IMR-90 (cell line): ENCODE results near the gene METTL23. TPM values are rescaled to one million over a fixed set of nuclear protein-coding genes. Genes with fewer than 3 reads are reported as not detected.
A peak's percentile ranks its signal among the peaks of the same experiment; 100 is the strongest.

Experiments
- ATAC-seq: fragments of 200-7000 bp; cut with Tn5 transposase; 2 replicates; pipeline ENCODE4 v1.9.1; 2020; ENCODE audit warnings: low read depth, mild to moderate bottlenecking, moderate library complexity
- BruUV-seq: library from RNA; stranded (reverse); fragments of 400-500 nt; replicated peaks from 2 replicates; lab custom pipeline; 2021; lab: Mats Ljungman, UMichigan
- CTCF ChIA-PET: fragments of 300-600 bp; formaldehyde crosslinking; extraction: SDS; loops from one replicate; lab custom pipeline; 2021; ENCODE audit warnings: antibody characterized with exemption; lab: Yijun Ruan, JAX
- POLR2A ChIA-PET: fragments of 300-600 bp; sonication (Branson Sonifier 250); formaldehyde crosslinking; loops from one replicate; lab custom pipeline; 2022; ENCODE audit warnings: antibody characterized with exemption; ENCODE audit not compliant: unreplicated experiment; lab: Charles Lee
- DNase-seq: peaks from one replicate; pipeline ENCODE4 v3.0.0; 2013
- H2AFZ ChIP-seq: replicated peaks from 2 replicates; pipeline ENCODE3; 2013; ENCODE audit warnings: low read length, mild to moderate bottlenecking; ENCODE audit not compliant: poor library complexity
- H2AK5ac ChIP-seq: 2 replicates; pipeline ENCODE4 v1.6.1; 2013; ENCODE audit warnings: low read depth, low read length, inconsistent platforms
- H2AK9ac ChIP-seq: replicated peaks from 2 replicates; pipeline ENCODE3; 2013; ENCODE audit warnings: mild to moderate bottlenecking, low read depth, low read length, moderate library complexity; ENCODE audit not compliant: poor library complexity
- H2BK120ac ChIP-seq: 2 replicates; pipeline ENCODE4 v1.6.1; 2013; ENCODE audit warnings: low read depth, low read length, inconsistent platforms
- H2BK15ac ChIP-seq: 3 replicates; pipeline ENCODE4 v1.6.1; 2013; ENCODE audit warnings: low read depth, low read length, inconsistent platforms
- H2BK20ac ChIP-seq: 2 replicates; pipeline ENCODE4 v1.6.1; 2013; ENCODE audit warnings: low read depth, mild to moderate bottlenecking, inconsistent platforms, low read length, moderate library complexity
- H2BK5ac ChIP-seq: 2 replicates; pipeline ENCODE4 v1.6.1; 2013; ENCODE audit warnings: mild to moderate bottlenecking, low read depth, low read length, inconsistent platforms; ENCODE audit not compliant: poor library complexity, severe bottlenecking
- H3K14ac ChIP-seq: replicated peaks from 2 replicates; pipeline ENCODE4 v1.6.1; 2013; ENCODE audit warnings: low read depth, low read length, inconsistent platforms
- H3K18ac ChIP-seq: 2 replicates; pipeline ENCODE4 v1.6.1; 2013; ENCODE audit warnings: low read depth, low read length, control low read depth
- H3K23ac ChIP-seq: 2 replicates; pipeline ENCODE4 v1.6.1; 2013; ENCODE audit warnings: low read depth, low read length, inconsistent platforms
- H3K27ac ChIP-seq: 2 replicates; pipeline ENCODE4 v1.5.1; 2013; ENCODE audit warnings: mild to moderate bottlenecking, control low read depth, low read length; ENCODE audit not compliant: insufficient read depth
- H3K27me3 ChIP-seq: 2 replicates; pipeline ENCODE4 v1.6.1; 2013; ENCODE audit warnings: low read length; ENCODE audit not compliant: control insufficient read depth, insufficient read depth
- H3K36me3 ChIP-seq: 2 replicates; pipeline ENCODE4 v1.6.1; 2013; ENCODE audit warnings: low read length, mixed read lengths; ENCODE audit not compliant: control insufficient read depth, insufficient read depth
- H3K4ac ChIP-seq: 2 replicates; pipeline ENCODE4 v1.6.1; 2013; ENCODE audit warnings: low read depth, low read length, inconsistent platforms
- H3K4me1 ChIP-seq: 2 replicates; pipeline ENCODE4 v1.6.1; 2013; ENCODE audit warnings: low read length, mixed read lengths; ENCODE audit not compliant: control insufficient read depth, insufficient read depth
- H3K4me2 ChIP-seq: 2 replicates; pipeline ENCODE4 v1.6.1; 2013; ENCODE audit warnings: low read depth, mild to moderate bottlenecking, control low read depth, low read length, moderate library complexity
- H3K4me3 ChIP-seq: 2 replicates; pipeline ENCODE4 v1.5.1; 2013; ENCODE audit warnings: low read depth, mild to moderate bottlenecking, control low read depth, low read length, moderate library complexity; ENCODE audit not compliant: insufficient read depth
- H3K56ac ChIP-seq: 2 replicates; pipeline ENCODE4 v1.6.1; 2013; ENCODE audit warnings: low read length, inconsistent platforms; ENCODE audit not compliant: insufficient read depth; ENCODE audit errors: extremely low read depth
- H3K79me1 ChIP-seq, 2 experiments: 2 replicates each; pipeline ENCODE4 v1.6.1; 2013; ENCODE audit warnings: low read length in 2 of 2, inconsistent platforms in 1 of 2, low read depth in 1 of 2
- H3K9ac ChIP-seq: 2 replicates; pipeline ENCODE4 v1.6.1; 2013; ENCODE audit warnings: low read depth, low read length, control low read depth
- H3K9me1 ChIP-seq: 2 replicates; pipeline ENCODE4 v1.6.1; 2013; ENCODE audit warnings: low read length, inconsistent platforms; ENCODE audit not compliant: insufficient read depth
- H3K9me3 ChIP-seq: 2 replicates; pipeline ENCODE4 v1.6.1; 2013; ENCODE audit warnings: low read length; ENCODE audit not compliant: control insufficient read depth, insufficient read depth
- H4K20me1 ChIP-seq: 2 replicates; pipeline ENCODE4 v1.6.1; 2013; ENCODE audit warnings: low read length, inconsistent platforms; ENCODE audit not compliant: insufficient read depth
- H4K5ac ChIP-seq: 2 replicates; pipeline ENCODE4 v1.6.1; 2013; ENCODE audit warnings: mild to moderate bottlenecking, low read depth, low read length, control low read depth
- H4K8ac ChIP-seq, 2 experiments: 2 replicates each; pipeline ENCODE4 v1.6.1; 2013; ENCODE audit warnings: low read depth in 2 of 2, low read length in 2 of 2, control low read depth in 1 of 2, inconsistent platforms in 1 of 2
- H4K91ac ChIP-seq: 2 replicates; pipeline ENCODE4 v1.6.1; 2013; ENCODE audit warnings: low read depth, low read length, inconsistent platforms; ENCODE audit not compliant: insufficient read depth
- CHD1 ChIP-seq: IDR thresholded peaks from 2 replicates; pipeline ENCODE4 v1.6.1; 2012; ENCODE audit warnings: low read depth, low read length, improper control_type of control experiment
- MAFK ChIP-seq: IDR thresholded peaks from 2 replicates; pipeline ENCODE4 v1.6.1; 2012; ENCODE audit warnings: low read depth, low read length, improper control_type of control experiment
- WGBS, 2 experiments: methylation state at CpG; one replicate each; pipeline versions ENCODE4 v1.1.5 to v1.1.7; 2013; ENCODE audit warnings: missing lambda C conversion rate in 2 of 2; ENCODE audit not compliant: insufficient read length in 1 of 2; ENCODE audit errors: extremely low coverage in 2 of 2; 5-methylcytosine and 5-hydroxymethylcytosine counted together
- dilution Hi-C: fragments of 300-500 bp; cut with HindIII; formaldehyde crosslinking; loops from one replicate; pipeline ENCODE4 v1.14.3; 2018; ENCODE audit warnings: low sequenced_read_pairs; ENCODE audit not compliant: unreplicated experiment
- in situ Hi-C: fragments of 300-500 bp; cut with MboI; formaldehyde crosslinking; loops from 3 replicates; pipeline ENCODE4 v1.14.3; 2019; ENCODE audit warnings: low sequenced_read_pairs, inconsistent platforms, mixed read lengths
- intact Hi-C: fragments of 100-400 bp; cut with micrococcal nuclease; formaldehyde crosslinking; loops from 2 replicates; pipeline ENCODE4 v1.10.0; 2022
- polyA plus RNA-seq, 3 experiments: library from polyadenylated mRNA; depleted of rRNA; stranded (reverse); fragments of >200 nt; gene quantifications; 2 replicates each; pipeline ENCODE4 v1.2.3, GENCODE V29; 2012; ENCODE audit warnings: low replicate concordance in 1 of 3
- total RNA-seq: library from RNA; depleted of rRNA; stranded (reverse); fragments of >200 nt; gene quantifications from 2 replicates; pipeline ENCODE4 v1.2.3, GENCODE V29; 2012

The METTL23 gene
- total and polyA plus RNA-seq, 2 of the 4 experiments (the other 2 are of a cell fraction) = 18.8 to 32.1 TPM

DNA sequence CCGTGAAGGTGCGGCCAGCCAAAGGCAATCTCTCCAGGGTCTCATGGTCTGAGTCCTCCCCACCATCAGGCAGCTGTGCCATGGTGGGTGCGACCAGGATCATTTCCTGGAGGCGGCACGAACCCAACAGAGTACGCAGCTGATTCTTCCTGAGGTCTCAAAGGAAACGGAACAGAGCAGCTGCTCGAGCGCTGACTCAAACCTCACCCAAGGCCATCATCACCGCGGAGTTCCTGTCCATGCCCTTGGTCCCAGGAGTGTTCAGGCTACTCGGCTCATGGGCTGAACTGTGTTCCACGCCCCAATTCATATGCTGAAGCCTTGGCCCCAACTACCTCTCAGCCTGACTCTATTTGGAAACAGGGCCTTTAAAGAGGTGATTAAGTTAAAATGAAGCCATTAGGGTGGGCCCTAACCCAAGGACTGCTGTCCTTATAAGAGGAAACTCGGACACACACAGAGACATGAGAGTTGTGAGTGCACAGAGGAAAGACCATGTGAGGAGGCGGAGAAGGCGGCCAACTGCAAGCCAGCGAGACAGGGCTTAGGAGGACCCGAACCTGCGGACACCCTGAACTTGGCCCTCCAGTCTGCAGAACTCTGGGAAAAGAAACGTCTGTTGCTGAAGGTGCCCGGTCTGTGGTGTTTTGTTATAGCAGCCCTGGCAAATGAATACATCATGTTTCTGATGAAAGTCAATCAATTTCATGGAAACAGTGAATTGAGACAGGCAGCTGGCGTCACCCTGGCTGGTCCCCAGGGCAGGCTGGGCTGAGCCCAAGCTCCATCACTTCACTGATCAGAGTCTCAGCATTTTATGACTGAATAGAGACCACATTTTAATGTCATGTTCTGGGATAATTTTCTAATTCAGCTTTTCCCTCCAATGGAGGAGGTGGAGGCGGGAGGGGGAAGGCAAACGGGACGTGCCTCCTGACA lies 29.6 kb upstream of the METTL23 start:
- WGBS, 2 experiments = 93% methylated on average over 5 of the region's 25 CpGs; no CpG with 5 or more reads in 1 of the 2 experiments
- H3K4me3 ChIP-seq = no peak overlapping the region

More for the DNA sequence above, 29.6 kb upstream of the METTL23 start:
- peak overlapping the region; percentile 0; the same call in 1 of the 2 replicates for H2BK120ac ChIP-seq
- H3K4me1 ChIP-seq = peaks cover 49% of the 10 kb centered on the region
- POLR2A ChIA-PET = no interaction called here
- peak overlapping the region; percentile 78 for H4K91ac ChIP-seq
- peak overlapping the region; percentile 73 for H3K14ac ChIP-seq
- no peaks in the 10 kb centered on the region for H3K27me3 ChIP-seq
- peaks cover 11% of the 10 kb centered on the region; the same call in 1 of the 2 replicates for H3K36me3 ChIP-seq
- peak overlapping the region; percentile 60 for H3K4ac ChIP-seq
- H2AK5ac ChIP-seq = peak overlapping the region; percentile 66
- no TSS peak for BruUV-seq
- H3K79me1 ChIP-seq = peaks cover 22 to 91% of the 10 kb centered on the region in 2 experiments
- peaks cover 56% of the 10 kb centered on the region for H3K9me1 ChIP-seq
- peak overlapping the region; percentile 63 for H3K18ac ChIP-seq
- peak overlapping the region; percentile 15 for H4K5ac ChIP-seq
- peak overlapping the region; percentile 47; the same call in 1 of the 2 replicates for H3K4me2 ChIP-seq
- intact Hi-C loops (no loop called here), dilution Hi-C loops (no loop called here), in situ Hi-C loops (no loop called here)
- H3K56ac ChIP-seq = no peak overlapping the region; the same call in 1 of the 2 replicates
- peak overlapping the region; percentile 68 to 78; a peak in 3 of 4 replicates for H4K8ac ChIP-seq
- ATAC-seq (no peak), DNase-seq (no peak)
- no peaks in the 10 kb centered on the region for H3K9me3 ChIP-seq
- H2BK15ac ChIP-seq = peak overlapping the region; percentile 20; the same call in 1 of the 3 replicates
- H2AK9ac ChIP-seq = peak overlapping the region; percentile 79
- H2BK5ac ChIP-seq = peak overlapping the region; percentile 80
- peak overlapping the region; percentile 67 for H3K9ac ChIP-seq
- CTCF ChIA-PET = interaction anchor here (0.8 kb wide), 1 partner anchor 17 kb away, joined by 3 read pairs; no protein-coding TSS in a partner anchor
- H3K23ac ChIP-seq = peak overlapping the region; percentile 69; the same call in 1 of the 2 replicates
- no peak overlapping the region; the same call in none of the 2 replicates for H2BK20ac ChIP-seq
- no peak for TF ChIP-seq MAFK
- no peak for TF ChIP-seq CHD1
- H2AFZ ChIP-seq = peak overlapping the region; percentile 46
- peaks cover 83% of the 10 kb centered on the region for H4K20me1 ChIP-seq
- H3K27ac ChIP-seq = peak overlapping the region; percentile 89
